Hepatocyte (in vitro differentiated cells): ENCODE measurements around the gene HOXD13.

Experiments
- CTCF ChIP-seq: fragments of 200-600 bp; sonication (generic); IDR thresholded peaks from 2 replicates; pipeline ENCODE4 v1.5.1; 2016; ENCODE audit warnings: antibody characterized with exemption, mild to moderate bottlenecking; ENCODE audit not compliant: poor library complexity
- EZH2phosphoT487 ChIP-seq: fragments of 200-600 bp; sonication (generic); IDR thresholded peaks from one replicate; pipeline ENCODE4 v1.6.1; 2018; ENCODE audit warnings: antibody characterized with exemption, mild to moderate bottlenecking, low read depth, moderate library complexity; ENCODE audit not compliant: unreplicated experiment, severe bottlenecking

- peak; percentile 73 for TF ChIP-seq CTCF
- no peak for TF ChIP-seq EZH2phosphoT487
Measured at GRCh38 chr2:176085861-176086771, 6.4 kb upstream of the HOXD13 start.
